Raji (cell line): ENCODE measurements around the gene PHLDB1.

Experiments
- POLR2A ChIP-seq: IDR thresholded peaks from 2 replicates; pipeline ENCODE4 v1.6.1; 2011; ENCODE audit warnings: low read depth, low read length, control low read depth; ENCODE audit not compliant: insufficient read depth

Gene PHLDB1

DNA sequence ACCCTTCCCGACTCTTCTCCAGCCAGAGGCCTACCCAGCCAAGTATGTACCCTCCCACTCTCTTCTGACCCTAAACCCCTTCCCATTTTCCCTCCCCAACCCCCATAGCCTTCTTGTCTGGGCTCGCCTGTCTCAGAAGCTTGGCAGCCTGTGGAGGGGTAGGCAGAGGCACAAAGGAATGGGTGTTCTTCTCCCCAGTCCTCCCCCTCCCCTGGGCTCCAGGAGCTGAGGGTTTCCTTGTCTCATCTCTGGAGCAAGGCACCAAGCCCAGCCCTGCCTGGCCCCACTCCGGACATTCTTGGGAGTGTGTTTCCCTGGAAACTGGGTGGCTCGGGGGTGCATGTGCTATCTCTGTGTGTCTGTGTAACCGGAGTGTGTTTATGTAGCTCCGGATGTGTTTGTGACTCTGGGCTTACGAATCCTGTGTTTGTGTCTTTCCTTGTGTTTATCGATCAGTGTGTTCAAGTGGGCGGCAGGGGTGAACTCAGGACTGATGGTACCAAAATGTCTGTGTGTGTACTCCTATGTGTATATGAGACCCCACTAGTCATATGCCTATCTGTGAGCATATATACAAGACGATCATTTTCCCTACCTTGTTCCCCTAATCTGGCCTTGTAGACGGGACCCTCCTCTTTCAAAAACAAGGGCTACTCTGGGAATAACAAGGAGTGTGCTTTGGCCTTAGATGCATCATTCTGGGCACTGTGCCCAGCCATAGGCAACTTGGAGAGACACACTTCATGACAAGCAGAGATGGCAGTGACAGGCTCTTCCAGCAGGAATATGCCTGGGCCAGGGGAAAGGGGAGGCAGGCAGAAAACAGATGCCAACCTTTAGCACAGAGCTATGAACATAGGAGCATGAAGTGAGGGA, 10.9 kb downstream of the PHLDB1 start:
- no peak for TF ChIP-seq POLR2A

DNA sequence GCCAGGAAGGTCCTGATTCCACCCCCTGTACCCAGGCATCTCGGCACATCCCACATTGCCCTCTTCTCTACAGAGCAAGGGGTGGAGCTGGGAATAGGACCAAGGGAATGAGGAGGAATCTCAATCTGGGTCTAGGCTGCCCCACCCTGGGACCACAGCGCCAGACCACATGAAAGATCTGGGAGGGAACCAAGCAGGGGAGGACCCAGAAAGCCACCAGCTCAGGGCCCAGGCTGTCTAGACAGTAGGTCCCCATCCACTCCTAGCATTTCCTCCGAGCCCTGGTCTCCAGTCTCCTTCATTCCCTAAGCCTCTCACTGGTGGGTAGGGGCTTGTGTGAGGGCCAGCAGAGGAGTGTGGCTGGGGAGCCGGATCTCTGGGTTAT, 11.6 kb downstream of the PHLDB1 start:
- no peak for TF ChIP-seq POLR2A

GRCh38 chr11:118619444-118620197, 12.2 kb downstream of the PHLDB1 start:
- no peak for TF ChIP-seq POLR2A

DNA sequence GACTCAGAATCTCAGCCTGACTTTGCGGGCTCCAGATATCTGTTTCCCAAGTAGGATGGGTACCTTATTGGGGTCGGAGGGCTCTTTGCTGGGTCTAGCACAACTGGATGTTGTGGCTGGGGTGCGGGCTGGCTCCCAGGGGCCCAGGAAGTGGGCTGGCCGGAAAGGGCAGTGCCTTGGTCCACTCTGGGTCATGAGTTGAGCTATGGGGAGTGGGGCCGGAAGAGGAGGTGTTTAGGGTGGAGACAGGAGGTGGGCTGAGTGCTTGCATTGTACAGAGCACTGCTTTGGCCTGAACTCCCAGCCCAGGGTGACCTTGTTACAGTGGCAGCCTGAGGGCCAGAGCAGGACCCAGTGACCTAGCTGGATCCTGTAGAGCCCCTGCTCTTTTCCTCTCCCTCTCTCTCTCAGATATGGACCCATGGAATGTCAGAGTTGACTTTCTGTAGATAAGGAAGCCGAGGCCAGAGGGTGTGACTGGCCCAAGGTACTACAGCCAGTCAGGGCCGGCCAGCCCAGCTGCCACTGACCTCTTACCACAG, 13.2 kb downstream of the PHLDB1 start:
- TF ChIP-seq POLR2A, result no peak

DNA sequence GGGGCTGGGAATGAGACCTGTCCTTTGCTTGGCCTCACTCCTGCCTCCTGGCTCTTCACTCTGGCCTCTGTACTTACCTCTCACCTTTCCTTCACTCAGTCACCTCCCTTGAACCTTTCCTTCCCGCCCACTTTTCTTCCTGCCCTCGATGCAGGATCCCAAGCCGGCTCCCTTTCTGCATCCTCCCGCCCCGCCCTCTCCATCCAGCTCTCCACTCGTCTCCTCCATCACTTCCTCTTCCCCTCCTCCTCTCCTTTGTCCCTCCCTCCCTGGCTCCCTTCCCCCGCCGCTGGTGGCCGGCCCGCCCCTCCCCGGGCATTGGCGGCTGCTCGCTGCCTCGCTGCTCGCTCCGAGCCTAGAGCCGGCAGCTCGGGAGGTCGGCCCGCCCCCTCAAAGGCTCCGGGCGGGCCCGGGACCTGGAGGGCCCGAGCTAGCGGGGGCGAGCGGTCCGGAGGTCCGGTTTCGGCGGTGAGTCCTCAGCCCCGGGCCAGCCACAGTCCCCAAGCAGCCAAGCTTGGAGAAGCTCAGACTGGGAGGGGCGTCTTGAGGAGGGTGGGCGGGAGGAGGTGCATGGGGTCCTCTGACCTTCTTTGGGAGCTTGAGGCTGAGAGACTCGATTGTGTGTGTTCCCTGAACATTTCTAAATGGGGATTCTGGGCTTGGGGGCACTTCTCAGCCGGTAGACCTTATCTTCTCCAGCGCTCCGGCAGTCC, 13.8 kb downstream of the PHLDB1 start:
- no peak for TF ChIP-seq POLR2A

DNA sequence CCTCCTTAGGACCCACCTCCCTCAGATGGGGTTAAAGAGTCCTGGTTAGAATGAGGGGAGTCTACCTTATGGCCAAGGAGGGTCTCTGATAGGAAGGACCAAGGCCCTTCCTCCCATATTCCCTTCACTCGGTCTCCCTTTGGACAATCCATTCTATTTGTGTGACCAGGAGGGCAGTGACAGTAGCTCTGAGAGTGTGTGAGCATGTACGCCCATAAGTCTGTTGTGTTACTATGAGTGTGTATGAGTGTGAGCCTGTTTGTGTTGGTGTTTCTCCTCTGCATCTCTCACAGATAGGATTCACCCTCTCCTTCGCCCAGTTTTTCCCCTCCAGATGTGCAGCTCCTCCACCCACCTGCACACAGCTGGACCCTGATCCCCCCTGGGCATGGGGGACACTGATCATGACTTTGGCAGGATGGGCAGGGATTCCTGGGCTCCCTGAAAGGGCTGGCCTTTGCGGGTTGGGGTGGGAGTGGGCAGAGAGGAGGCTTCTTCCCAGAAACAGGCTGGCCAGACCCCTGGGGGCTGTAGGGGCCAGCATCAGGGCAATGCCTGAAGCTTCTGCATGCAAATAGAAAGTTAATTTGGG, 14.5 kb downstream of the PHLDB1 start:
- no peak for TF ChIP-seq POLR2A

DNA sequence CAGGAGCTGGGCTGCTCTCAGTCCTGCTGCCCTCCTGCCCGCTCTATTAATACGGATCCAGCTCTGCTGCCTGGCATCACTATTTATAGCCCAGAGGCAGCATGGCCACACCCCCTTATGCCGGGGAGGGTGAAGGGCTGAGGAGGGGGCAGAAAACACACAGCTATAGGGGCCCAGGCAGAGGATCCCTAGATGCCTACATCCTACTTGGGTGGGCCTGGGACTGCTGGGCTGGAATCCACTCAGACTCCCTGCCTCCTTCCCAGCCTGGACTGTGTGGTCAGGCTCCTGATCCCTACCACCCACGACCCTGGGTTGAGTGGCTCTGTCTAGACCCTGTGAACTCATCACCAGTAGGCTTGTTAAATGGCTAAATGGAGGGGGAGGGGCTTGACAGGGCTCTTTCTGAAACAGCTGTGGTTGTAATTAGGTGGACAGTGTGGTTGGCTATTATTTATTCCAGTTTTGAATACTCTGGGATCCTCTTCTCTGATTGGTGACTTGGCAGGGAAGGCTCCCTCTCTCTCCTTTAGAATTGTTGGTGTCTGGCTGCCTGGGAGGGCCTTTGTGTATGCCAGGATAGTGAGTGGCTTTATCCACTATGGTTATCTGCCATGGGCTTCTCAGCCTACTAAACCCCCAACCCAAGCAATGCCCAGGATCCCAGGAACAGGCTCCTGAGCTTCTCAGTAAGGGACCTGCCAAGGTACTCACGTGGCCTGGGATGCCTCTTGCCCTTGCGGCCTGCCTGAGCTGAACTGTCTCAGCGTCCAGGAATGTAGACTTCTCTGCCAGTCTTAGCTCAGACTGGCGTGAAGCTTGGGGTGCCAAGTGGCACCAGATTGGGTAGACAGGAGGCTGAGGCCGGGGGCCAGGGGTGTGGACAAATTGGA, 15.2 kb downstream of the PHLDB1 start:
- no peak for TF ChIP-seq POLR2A

GRCh38 chr11:118623269-118623655, 15.8 kb downstream of the PHLDB1 start:
- TF ChIP-seq POLR2A, result no peak

DNA sequence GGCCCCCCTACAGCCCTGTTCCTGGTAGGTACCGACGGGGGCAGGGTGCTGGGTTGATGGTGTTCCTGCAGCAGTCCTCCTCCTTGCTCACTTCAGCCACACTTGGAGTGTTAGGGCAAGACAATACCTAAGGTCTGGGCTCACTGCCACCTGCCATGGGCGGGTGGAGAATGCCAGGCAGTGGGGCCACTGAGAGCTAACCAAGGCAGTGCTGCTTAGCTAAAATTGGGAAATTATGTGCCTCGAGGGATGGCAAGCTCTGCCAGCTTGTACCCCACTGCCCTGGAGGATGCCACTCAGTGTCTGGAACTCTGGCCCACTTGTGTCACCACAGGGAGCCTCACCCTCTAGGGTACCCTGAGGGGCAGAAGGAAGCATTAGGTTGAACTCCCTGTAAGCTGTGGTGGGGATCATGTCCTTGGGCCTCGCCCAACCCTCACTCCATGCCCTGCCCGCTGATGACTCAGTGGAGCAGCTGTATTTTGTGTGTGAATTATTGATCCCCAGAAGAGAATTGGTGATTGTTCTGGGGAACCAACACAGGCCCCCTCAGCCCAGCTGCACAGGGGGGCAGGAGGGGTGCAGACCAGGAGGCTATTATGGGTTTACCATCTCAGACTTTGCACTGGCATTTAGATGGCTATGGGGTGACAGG, 17.7 kb downstream of the PHLDB1 start:
- TF ChIP-seq POLR2A, result no peak

GRCh38 chr11:118625976-118626375, 18.6 kb downstream of the PHLDB1 start:
- TF ChIP-seq POLR2A, result no peak

- TF ChIP-seq POLR2A, result no peak
These were observed 20.2 kb downstream of the PHLDB1 start for GRCh38 chr11:118627566-118627965.

GRCh38 chr11:118628031-118628430, 20.6 kb downstream of the PHLDB1 start:
- no peak for TF ChIP-seq POLR2A

- TF ChIP-seq POLR2A, result no peak
These were observed 21.0 kb downstream of the PHLDB1 start for GRCh38 chr11:118628432-118628831.
